Measurements from ENCODE around the gene MSI2. TPM values are rescaled to one million over a fixed set of nuclear protein-coding genes. Genes with fewer than 3 reads are reported as not detected.

MSI2 gene
- total and polyA plus RNA-seq, 2 experiments from 2014 or later: 4.3 to 17.9 TPM

DNA sequence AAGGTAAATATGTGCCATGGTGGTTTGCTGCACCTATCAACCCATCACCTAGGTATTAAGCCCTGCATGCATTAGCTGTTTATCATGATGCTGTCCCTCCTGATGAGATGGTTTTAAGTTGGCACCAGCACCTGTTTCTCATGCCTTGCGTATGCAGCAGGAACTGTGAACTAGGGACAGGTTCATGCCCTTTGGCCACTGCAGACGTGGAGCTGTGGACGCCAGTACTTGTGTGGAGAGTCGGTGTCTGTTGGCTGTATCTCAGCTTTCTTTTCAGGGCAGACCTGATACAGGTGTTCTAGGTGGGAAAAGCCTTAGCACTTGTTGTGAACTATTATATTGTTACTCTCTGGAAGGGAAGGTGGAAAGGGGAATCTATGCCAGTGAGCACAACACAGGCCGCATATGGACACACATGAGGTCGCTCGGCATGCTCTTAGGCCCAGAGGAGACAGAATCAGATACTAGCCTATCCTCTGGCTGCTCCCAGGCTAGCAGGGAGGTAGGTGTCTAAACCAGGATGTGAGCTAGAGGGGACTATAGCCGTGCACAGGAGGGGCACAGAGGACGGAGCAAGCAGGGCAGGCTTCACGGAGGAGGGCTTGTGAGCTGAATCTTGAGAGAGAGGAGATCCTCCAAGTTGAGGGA is 22.5 kb downstream of the MSI2 start:
- Histone ChIP-seq H3K9me2 (ENCODE audit: insufficient read depth) (no peaks in the 10 kb centered on the region), H2AFZ (no peak overlapping the region), H3K79me2 (ENCODE audit: insufficient read depth) (no peaks in the 10 kb centered on the region), H4K20me1 (ENCODE audit: insufficient read depth) (no peaks in the 10 kb centered on the region), H3K4me3 (no peak overlapping the region), H3K36me3 (ENCODE audit: low read depth) (no peaks in the 10 kb centered on the region; the same call in 1 of the 2 replicates), H3K4me1 (ENCODE audit: insufficient read depth) (no peaks in the 10 kb centered on the region), H3K9ac (no peak overlapping the region), H3K27ac (no peak overlapping the region), H3K27me3 (replicated peaks; ENCODE audit: insufficient read depth) (no peaks in the 10 kb centered on the region), H3K4me2 (ENCODE audit: unreplicated experiment) (no peak overlapping the region), H3F3A (ENCODE audit: insufficient read depth) (no peaks in the 10 kb centered on the region), H3K9me3 (ENCODE audit: low read depth) (no peaks in the 10 kb centered on the region)
- in situ Hi-C loops (cut with MboI): no loop called here
- TF ChIP-seq EZH2 (IDR thresholded peaks at IDR 0.05; ENCODE audit: insufficient read depth, poor library complexity, severe bottlenecking) (no peak), EZH2phosphoT487 (IDR thresholded peaks at IDR 0.05; ENCODE audit: insufficient read depth, low read depth) (no peak)
- DNase-seq: no peak
- 86 to 87% methylated on average over 10 of the region's 10 CpGs for WGBS, 2 experiments (ENCODE audit: low coverage in 1 of 2, low lambda C conversion rate in 2 of 2, missing lambda C conversion rate in 2 of 2)

DNA sequence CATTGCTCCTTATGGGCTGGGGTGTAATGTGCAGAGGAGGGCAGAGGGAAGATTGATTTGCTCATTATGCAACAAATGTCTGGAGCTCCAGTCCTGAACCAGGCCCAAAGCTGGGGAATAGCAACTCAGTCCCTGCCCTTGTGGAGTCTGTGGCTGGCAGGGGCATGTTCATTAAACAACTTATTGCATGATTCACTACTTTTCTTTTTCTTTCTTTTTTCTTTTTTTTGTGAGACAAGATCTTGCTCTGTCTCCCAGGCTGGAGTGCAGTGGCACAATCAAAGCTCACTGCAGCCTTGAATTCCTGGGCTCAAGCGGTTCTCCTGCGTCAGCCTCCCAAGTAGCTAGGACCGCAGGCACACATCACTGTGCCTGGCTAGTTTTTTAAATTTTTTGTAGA is 23.1 kb downstream of the MSI2 start:
- Histone ChIP-seq H4K20me1 (ENCODE audit: insufficient read depth) (no peaks in the 10 kb centered on the region), H3K9me3 (ENCODE audit: low read depth) (no peaks in the 10 kb centered on the region), H3K4me1 (ENCODE audit: insufficient read depth) (no peaks in the 10 kb centered on the region), H3F3A (ENCODE audit: insufficient read depth) (no peaks in the 10 kb centered on the region), H3K4me3 (no peak overlapping the region), H2AFZ (no peak overlapping the region), H3K79me2 (ENCODE audit: insufficient read depth) (no peaks in the 10 kb centered on the region), H3K27ac (no peak overlapping the region), H3K9ac (no peak overlapping the region), H3K27me3 (replicated peaks; ENCODE audit: insufficient read depth) (no peaks in the 10 kb centered on the region), H3K4me2 (ENCODE audit: unreplicated experiment) (no peak overlapping the region), H3K9me2 (ENCODE audit: insufficient read depth) (no peaks in the 10 kb centered on the region), H3K36me3 (ENCODE audit: low read depth) (no peaks in the 10 kb centered on the region)
- DNase-seq: no peak
- WGBS, 2 experiments (ENCODE audit: low coverage in 1 of 2, low lambda C conversion rate in 2 of 2, missing lambda C conversion rate in 2 of 2): 96% methylated on average over 3 of the region's 3 CpGs
- TF ChIP-seq EZH2 (IDR thresholded peaks at IDR 0.05; ENCODE audit: insufficient read depth, poor library complexity, severe bottlenecking) (no peak), EZH2phosphoT487 (IDR thresholded peaks at IDR 0.05; ENCODE audit: insufficient read depth, low read depth) (no peak)
- in situ Hi-C loops (cut with MboI): no loop called here

DNA sequence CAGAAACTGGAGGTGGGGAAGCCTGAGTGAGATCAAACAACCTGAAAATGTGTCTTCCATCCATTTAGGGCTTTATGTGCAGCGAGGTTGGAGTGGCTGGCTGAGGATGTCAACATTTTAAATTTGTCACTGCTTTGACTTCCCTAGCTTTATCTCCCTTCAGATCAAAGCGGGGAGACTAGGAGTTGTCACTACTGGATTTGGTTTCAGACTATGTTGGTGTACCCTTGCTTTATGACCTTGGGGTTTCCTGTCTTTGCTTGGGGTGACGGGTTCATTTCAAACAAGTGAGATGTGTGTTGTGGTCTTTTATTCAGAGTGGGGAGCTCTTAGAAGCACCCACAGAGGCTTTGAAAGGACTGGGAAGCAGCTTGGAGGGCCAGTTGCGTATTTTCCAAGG is 25.6 kb downstream of the MSI2 start:
- in situ Hi-C loops (cut with MboI): no loop called here
- WGBS, 2 experiments (ENCODE audit: low coverage in 1 of 2, low lambda C conversion rate in 2 of 2, missing lambda C conversion rate in 2 of 2): 91 to 100% methylated on average over 4 of the region's 4 CpGs
- H3K27ac ChIP-seq: no peak overlapping the region

DNA sequence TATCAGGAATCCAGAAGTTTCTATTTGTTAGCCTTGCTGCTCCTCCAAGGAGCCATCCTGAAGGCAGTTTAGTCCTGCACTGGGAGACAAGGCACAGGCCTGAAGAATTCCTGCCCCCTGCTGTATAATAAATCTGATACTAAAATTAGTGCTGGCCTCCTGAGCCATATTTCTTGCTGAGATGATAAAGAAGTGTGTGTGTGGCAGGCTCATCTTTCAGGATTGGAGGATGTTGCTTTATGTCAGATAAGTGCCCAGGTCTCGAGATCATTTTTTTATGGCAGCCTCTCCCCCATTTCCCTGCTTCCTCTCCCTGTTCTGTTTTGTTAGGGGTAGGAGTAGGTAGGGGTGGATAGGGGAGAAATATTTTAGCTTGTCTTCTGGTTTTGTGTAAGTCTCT is 26.0 kb downstream of the MSI2 start:
- Histone ChIP-seq H2AFZ (no peak overlapping the region), H3K27me3 (replicated peaks; ENCODE audit: insufficient read depth) (no peaks in the 10 kb centered on the region), H3K4me2 (ENCODE audit: unreplicated experiment) (no peak overlapping the region), H3K36me3 (ENCODE audit: low read depth) (no peaks in the 10 kb centered on the region), H3K27ac (no peak overlapping the region), H3K9ac (no peak overlapping the region), H3F3A (ENCODE audit: insufficient read depth) (no peaks in the 10 kb centered on the region), H3K9me3 (ENCODE audit: low read depth) (no peaks in the 10 kb centered on the region), H3K4me3 (no peak overlapping the region), H3K9me2 (ENCODE audit: insufficient read depth) (no peaks in the 10 kb centered on the region), H3K4me1 (ENCODE audit: insufficient read depth) (no peaks in the 10 kb centered on the region), H3K79me2 (ENCODE audit: insufficient read depth) (no peaks in the 10 kb centered on the region), H4K20me1 (ENCODE audit: insufficient read depth) (no peaks in the 10 kb centered on the region)
- TF ChIP-seq EZH2 (IDR thresholded peaks at IDR 0.05; ENCODE audit: insufficient read depth, poor library complexity, severe bottlenecking) (no peak), EZH2phosphoT487 (IDR thresholded peaks at IDR 0.05; ENCODE audit: insufficient read depth, low read depth) (no peak)
- WGBS, 2 experiments (ENCODE audit: low coverage in 1 of 2, low lambda C conversion rate in 2 of 2, missing lambda C conversion rate in 2 of 2): 82 to 88% methylated on average over 1 of the region's 1 CpG
- DNase-seq: no peak
- in situ Hi-C loops (cut with MboI): no loop called here

More for the DNA sequence above, 25.6 kb downstream of the MSI2 start:
- Histone ChIP-seq H3K9me3 (ENCODE audit: low read depth) (no peaks in the 10 kb centered on the region), H3K36me3 (ENCODE audit: low read depth) (no peaks in the 10 kb centered on the region), H3K79me2 (ENCODE audit: insufficient read depth) (no peaks in the 10 kb centered on the region), H3F3A (ENCODE audit: insufficient read depth) (no peaks in the 10 kb centered on the region), H3K9ac (no peak overlapping the region), H3K4me3 (no peak overlapping the region), H4K20me1 (ENCODE audit: insufficient read depth) (no peaks in the 10 kb centered on the region), H3K9me2 (ENCODE audit: insufficient read depth) (no peaks in the 10 kb centered on the region), H3K4me1 (ENCODE audit: insufficient read depth) (no peaks in the 10 kb centered on the region), H2AFZ (no peak overlapping the region), H3K27me3 (replicated peaks; ENCODE audit: insufficient read depth) (no peaks in the 10 kb centered on the region), H3K4me2 (ENCODE audit: unreplicated experiment) (no peak overlapping the region)
- no peak for TF ChIP-seq EZH2phosphoT487 (IDR thresholded peaks at IDR 0.05; ENCODE audit: insufficient read depth, low read depth)
- TF ChIP-seq EZH2 (IDR thresholded peaks at IDR 0.05; ENCODE audit: insufficient read depth, poor library complexity, severe bottlenecking): no peak
- DNase-seq: no peak

All from GM23248 (cell line).